WTC11 (cell line): ENCODE data around the gene SNRPD2. TPM values are rescaled to one million over a fixed set of nuclear protein-coding genes. Genes with fewer than 3 reads are reported as not detected.

Experiments
- ATAC-seq: fragments of 200-7000 bp; cut with Tn5 transposase; 2 replicates; pipeline ENCODE4 v1.10.0; 2021; ENCODE audit warnings: mild to moderate bottlenecking, moderate library complexity
- CTCF ChIA-PET: fragments of 300-600 bp; sonication (Branson Sonifier 250); formaldehyde crosslinking; loops from one replicate; lab custom pipeline; 2021; ENCODE audit warnings: antibody characterized with exemption; lab: Charles Lee
- POLR2A ChIA-PET: fragments of 350-600 bp; sonication (Branson Sonifier 250); formaldehyde crosslinking; loops from one replicate; lab custom pipeline; 2021; ENCODE audit warnings: antibody characterized with exemption; lab: Charles Lee
- DNase-seq: peaks from one replicate; pipeline ENCODE4 v3.0.0; 2021; ENCODE audit warnings: low spot score
- H3K27ac Mint-ChIP-seq: 2 replicates; pipeline ENCODE4 v1.8.0; 2021; ENCODE audit warnings: mixed read lengths
- H3K27me3 Mint-ChIP-seq: 2 replicates; pipeline ENCODE4 v1.8.0; 2021; ENCODE audit warnings: low read depth, mild to moderate bottlenecking, moderate library complexity, mixed read lengths
- H3K36me3 Mint-ChIP-seq: 2 replicates; pipeline ENCODE4 v1.8.0; 2021; ENCODE audit warnings: mixed read lengths
- H3K4me1 Mint-ChIP-seq: 2 replicates; pipeline ENCODE4 v1.8.0; 2022; ENCODE audit warnings: mixed read lengths
- H3K4me3 Mint-ChIP-seq: 2 replicates; pipeline ENCODE4 v1.8.0; 2021; ENCODE audit warnings: mild to moderate bottlenecking, moderate library complexity, mixed read lengths
- H3K9me3 Mint-ChIP-seq: 2 replicates; pipeline ENCODE4 v1.8.0; 2021; ENCODE audit warnings: mixed read lengths
- ETV6 ChIP-seq: sonication (generic); formaldehyde crosslinking; IDR thresholded peaks from 2 replicates; pipeline ENCODE4 v1.8.1; 2022; ENCODE audit warnings: mild to moderate bottlenecking, missing genetic modification reagents
- FOXK1 ChIP-seq: sonication (generic); formaldehyde crosslinking; IDR thresholded peaks from 2 replicates; pipeline ENCODE4 v1.8.0; 2022; ENCODE audit warnings: mild to moderate bottlenecking, moderate library complexity, missing genetic modification reagents
- FOXP1 ChIP-seq: sonication (generic); formaldehyde crosslinking; IDR thresholded peaks from 2 replicates; pipeline ENCODE4 v1.8.0; 2022; ENCODE audit warnings: missing genetic modification reagents, mild to moderate bottlenecking, moderate library complexity, borderline replicate concordance
- GABPB1 ChIP-seq: sonication (generic); formaldehyde crosslinking; IDR thresholded peaks from 2 replicates; pipeline ENCODE4 v1.8.1; 2023; ENCODE audit warnings: mild to moderate bottlenecking, missing genetic modification reagents
- GTF2I ChIP-seq: fragments of 250-450 bp; sonication (Bioruptor Pico); conservative IDR thresholded peaks from 2 replicates; pipeline ENCODE4 v1.4.0; 2021; ENCODE audit warnings: mild to moderate bottlenecking
- NR3C1 ChIP-seq: sonication (generic); formaldehyde crosslinking; conservative IDR thresholded peaks from 2 replicates; pipeline ENCODE4 v1.8.1; 2023; ENCODE audit warnings: low read depth, mild to moderate bottlenecking, missing genetic modification reagents
- RORB ChIP-seq: fragments of 250-450 bp; sonication (Bioruptor Pico); IDR thresholded peaks from 2 replicates; pipeline ENCODE4 v1.9.0; 2021; ENCODE audit warnings: mild to moderate bottlenecking
- TP53 ChIP-seq: sonication (generic); formaldehyde crosslinking; IDR thresholded peaks from 2 replicates; pipeline ENCODE4 v1.8.1; 2023; ENCODE audit warnings: mild to moderate bottlenecking, missing genetic modification reagents
- total RNA-seq: library from RNA; stranded (reverse); gene quantifications from 3 replicates; pipeline ENCODE4 v1.2.3, GENCODE V29; 2021
- TF ChIP-seq, protein P1 (sequence below): fragments of 250-450 bp; sonication (Bioruptor Pico); IDR thresholded peaks from 2 replicates; pipeline ENCODE4 v1.9.0; 2021; ENCODE audit warnings: mild to moderate bottlenecking, borderline replicate concordance
- TF ChIP-seq, protein P2 (sequence below): sonication (generic); formaldehyde crosslinking; IDR thresholded peaks from 2 replicates; pipeline ENCODE4 v1.8.0; 2022; ENCODE audit warnings: mild to moderate bottlenecking, missing genetic modification reagents
- TF ChIP-seq, protein P3 (sequence below): fragments of 200-600 bp; IDR thresholded peaks from 2 replicates; pipeline ENCODE4 v1.8.0; 2022; ENCODE audit warnings: antibody characterized with exemption
- TF ChIP-seq, protein P4 (sequence below): fragments of 250-450 bp; sonication (Bioruptor Pico); IDR thresholded peaks from 2 replicates; pipeline ENCODE4 v1.9.0; 2021; ENCODE audit warnings: mild to moderate bottlenecking
- TF ChIP-seq, protein P5 (sequence below): sonication (generic); formaldehyde crosslinking; IDR thresholded peaks from 2 replicates; pipeline ENCODE4 v1.8.1; 2023; ENCODE audit warnings: mild to moderate bottlenecking, moderate library complexity, missing genetic modification reagents
- TF ChIP-seq, protein P6 (sequence below): sonication (generic); formaldehyde crosslinking; IDR thresholded peaks from 2 replicates; pipeline ENCODE4 v1.8.1; 2022; ENCODE audit warnings: low read depth, mild to moderate bottlenecking, moderate library complexity, missing genetic modification reagents, borderline replicate concordance

SNRPD2 gene
- total RNA-seq, 1 experiment from 2014 or later = 739 TPM

DNA sequence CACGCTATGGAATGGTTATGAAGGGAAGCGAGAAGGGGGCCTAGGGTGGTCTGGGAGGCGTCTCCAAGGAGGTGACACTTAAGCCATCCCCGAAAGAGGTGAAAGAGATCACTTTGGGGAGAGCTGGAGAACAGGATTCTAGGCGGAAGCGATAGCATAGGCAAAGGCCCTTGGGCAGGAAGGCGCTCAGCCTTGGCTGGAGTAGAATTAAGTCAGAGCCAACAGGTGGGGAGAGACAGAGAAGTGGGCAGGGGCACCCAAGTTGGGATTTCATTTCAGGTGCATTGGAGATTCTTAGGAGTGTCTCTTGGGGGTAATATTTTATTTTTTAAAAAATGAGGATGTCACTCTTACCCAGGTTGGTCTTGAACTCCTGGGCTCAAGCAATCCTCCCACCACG lies 9.6 kb downstream of the SNRPD2 start (continued):
- TF ChIP-seq, protein P1, sequence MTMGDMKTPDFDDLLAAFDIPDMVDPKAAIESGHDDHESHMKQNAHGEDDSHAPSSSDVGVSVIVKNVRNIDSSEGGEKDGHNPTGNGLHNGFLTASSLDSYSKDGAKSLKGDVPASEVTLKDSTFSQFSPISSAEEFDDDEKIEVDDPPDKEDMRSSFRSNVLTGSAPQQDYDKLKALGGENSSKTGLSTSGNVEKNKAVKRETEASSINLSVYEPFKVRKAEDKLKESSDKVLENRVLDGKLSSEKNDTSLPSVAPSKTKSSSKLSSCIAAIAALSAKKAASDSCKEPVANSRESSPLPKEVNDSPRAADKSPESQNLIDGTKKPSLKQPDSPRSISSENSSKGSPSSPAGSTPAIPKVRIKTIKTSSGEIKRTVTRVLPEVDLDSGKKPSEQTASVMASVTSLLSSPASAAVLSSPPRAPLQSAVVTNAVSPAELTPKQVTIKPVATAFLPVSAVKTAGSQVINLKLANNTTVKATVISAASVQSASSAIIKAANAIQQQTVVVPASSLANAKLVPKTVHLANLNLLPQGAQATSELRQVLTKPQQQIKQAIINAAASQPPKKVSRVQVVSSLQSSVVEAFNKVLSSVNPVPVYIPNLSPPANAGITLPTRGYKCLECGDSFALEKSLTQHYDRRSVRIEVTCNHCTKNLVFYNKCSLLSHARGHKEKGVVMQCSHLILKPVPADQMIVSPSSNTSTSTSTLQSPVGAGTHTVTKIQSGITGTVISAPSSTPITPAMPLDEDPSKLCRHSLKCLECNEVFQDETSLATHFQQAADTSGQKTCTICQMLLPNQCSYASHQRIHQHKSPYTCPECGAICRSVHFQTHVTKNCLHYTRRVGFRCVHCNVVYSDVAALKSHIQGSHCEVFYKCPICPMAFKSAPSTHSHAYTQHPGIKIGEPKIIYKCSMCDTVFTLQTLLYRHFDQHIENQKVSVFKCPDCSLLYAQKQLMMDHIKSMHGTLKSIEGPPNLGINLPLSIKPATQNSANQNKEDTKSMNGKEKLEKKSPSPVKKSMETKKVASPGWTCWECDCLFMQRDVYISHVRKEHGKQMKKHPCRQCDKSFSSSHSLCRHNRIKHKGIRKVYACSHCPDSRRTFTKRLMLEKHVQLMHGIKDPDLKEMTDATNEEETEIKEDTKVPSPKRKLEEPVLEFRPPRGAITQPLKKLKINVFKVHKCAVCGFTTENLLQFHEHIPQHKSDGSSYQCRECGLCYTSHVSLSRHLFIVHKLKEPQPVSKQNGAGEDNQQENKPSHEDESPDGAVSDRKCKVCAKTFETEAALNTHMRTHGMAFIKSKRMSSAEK (CRISPR knock-in tag) = no peak
- no peak for TF ChIP-seq NR3C1

DNA sequence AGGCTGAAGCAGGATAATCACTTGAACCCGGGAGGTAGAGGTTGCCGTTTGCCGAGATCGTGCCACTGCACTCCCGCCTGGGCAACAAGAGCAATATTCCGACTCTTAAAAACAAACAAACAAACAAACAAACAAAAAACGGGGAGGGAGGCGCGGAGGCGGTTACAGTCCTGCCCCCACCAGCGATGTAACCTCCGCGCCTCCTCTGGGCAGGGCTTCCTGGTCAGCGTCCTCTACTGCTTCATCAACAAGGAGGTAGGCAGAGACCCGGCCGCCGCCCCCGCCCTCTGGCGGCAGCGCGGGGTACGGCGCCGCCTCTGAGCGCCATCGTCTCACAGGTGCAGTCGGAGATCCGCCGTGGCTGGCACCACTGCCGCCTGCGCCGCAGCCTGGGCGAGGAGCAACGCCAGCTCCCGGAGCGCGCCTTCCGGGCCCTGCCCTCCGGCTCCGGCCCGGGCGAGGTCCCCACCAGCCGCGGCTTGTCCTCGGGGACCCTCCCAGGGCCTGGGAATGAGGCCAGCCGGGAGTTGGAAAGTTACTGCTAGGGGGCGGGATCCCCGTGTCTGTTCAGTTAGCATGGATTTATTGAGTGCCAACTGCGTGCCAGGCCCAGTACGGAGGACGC lies 10.2 kb downstream of the SNRPD2 start:
- POLR2A ChIA-PET = interaction anchor here (0.7 to 1.7 kb wide), 3 partner anchors 10 to 89 kb away, joined by 3 to 5 read pairs (median 3); partner anchors contain the start of gene SNRPD2
- Mint-ChIP-seq H3K27ac (no peak overlapping the region), H3K4me1 (peaks cover 14% of the 10 kb centered on the region), H3K36me3 (peaks cover 18% of the 10 kb centered on the region), H3K4me3 (peak overlapping the region; percentile 65), H3K9me3 (no peaks in the 10 kb centered on the region)
- CTCF ChIA-PET = interaction anchor here (0.6 to 6.7 kb wide), 21 partner anchors 10 to 599 kb away, joined by 3 to 86 read pairs (median 4); partner anchors contain the start of genes GIPR, OPA3, QPCTL and SIX5
- DNase-seq = peak; percentile 93
- peak; percentile 53 for ATAC-seq
- TF ChIP-seq TP53 (CRISPR knock-in tag) (peak; percentile 74; the same call in 1 of the 2 replicates), ETV6 (CRISPR knock-in tag) (peak; percentile 62; the same call in 1 of the 2 replicates), FOXK1 (CRISPR knock-in tag) (0 out of 2 replicates have a peak, but pooled peaks have one; percentile 65), GABPB1 (no peak), GTF2I (CRISPR knock-in tag) (0 out of 2 replicates have a peak, but pooled peaks have one; percentile 36), RORB (CRISPR knock-in tag) (no peak), FOXP1 (CRISPR knock-in tag) (0 out of 2 replicates have a peak, but pooled peaks have one; percentile 29)
- TF ChIP-seq, protein P2, sequence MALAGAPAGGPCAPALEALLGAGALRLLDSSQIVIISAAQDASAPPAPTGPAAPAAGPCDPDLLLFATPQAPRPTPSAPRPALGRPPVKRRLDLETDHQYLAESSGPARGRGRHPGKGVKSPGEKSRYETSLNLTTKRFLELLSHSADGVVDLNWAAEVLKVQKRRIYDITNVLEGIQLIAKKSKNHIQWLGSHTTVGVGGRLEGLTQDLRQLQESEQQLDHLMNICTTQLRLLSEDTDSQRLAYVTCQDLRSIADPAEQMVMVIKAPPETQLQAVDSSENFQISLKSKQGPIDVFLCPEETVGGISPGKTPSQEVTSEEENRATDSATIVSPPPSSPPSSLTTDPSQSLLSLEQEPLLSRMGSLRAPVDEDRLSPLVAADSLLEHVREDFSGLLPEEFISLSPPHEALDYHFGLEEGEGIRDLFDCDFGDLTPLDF (CRISPR knock-in tag) = no peak
- TF ChIP-seq, protein P3, sequence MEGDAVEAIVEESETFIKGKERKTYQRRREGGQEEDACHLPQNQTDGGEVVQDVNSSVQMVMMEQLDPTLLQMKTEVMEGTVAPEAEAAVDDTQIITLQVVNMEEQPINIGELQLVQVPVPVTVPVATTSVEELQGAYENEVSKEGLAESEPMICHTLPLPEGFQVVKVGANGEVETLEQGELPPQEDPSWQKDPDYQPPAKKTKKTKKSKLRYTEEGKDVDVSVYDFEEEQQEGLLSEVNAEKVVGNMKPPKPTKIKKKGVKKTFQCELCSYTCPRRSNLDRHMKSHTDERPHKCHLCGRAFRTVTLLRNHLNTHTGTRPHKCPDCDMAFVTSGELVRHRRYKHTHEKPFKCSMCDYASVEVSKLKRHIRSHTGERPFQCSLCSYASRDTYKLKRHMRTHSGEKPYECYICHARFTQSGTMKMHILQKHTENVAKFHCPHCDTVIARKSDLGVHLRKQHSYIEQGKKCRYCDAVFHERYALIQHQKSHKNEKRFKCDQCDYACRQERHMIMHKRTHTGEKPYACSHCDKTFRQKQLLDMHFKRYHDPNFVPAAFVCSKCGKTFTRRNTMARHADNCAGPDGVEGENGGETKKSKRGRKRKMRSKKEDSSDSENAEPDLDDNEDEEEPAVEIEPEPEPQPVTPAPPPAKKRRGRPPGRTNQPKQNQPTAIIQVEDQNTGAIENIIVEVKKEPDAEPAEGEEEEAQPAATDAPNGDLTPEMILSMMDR = peak; percentile 96
- TF ChIP-seq, protein P4, sequence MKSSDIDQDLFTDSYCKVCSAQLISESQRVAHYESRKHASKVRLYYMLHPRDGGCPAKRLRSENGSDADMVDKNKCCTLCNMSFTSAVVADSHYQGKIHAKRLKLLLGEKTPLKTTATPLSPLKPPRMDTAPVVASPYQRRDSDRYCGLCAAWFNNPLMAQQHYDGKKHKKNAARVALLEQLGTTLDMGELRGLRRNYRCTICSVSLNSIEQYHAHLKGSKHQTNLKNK (CRISPR knock-in tag) = no peak
- TF ChIP-seq, protein P5, sequence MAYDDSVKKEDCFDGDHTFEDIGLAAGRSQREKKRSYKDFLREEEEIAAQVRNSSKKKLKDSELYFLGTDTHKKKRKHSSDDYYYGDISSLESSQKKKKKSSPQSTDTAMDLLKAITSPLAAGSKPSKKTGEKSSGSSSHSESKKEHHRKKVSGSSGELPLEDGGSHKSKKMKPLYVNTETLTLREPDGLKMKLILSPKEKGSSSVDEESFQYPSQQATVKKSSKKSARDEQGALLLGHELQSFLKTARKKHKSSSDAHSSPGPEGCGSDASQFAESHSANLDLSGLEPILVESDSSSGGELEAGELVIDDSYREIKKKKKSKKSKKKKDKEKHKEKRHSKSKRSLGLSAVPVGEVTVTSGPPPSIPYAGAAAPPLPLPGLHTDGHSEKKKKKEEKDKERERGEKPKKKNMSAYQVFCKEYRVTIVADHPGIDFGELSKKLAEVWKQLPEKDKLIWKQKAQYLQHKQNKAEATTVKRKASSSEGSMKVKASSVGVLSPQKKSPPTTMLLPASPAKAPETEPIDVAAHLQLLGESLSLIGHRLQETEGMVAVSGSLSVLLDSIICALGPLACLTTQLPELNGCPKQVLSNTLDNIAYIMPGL (CRISPR knock-in tag) = peak; percentile 93
- TF ChIP-seq, protein P6, sequence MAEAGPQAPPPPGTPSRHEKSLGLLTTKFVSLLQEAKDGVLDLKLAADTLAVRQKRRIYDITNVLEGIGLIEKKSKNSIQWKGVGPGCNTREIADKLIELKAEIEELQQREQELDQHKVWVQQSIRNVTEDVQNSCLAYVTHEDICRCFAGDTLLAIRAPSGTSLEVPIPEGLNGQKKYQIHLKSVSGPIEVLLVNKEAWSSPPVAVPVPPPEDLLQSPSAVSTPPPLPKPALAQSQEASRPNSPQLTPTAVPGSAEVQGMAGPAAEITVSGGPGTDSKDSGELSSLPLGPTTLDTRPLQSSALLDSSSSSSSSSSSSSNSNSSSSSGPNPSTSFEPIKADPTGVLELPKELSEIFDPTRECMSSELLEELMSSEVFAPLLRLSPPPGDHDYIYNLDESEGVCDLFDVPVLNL = no peak
- TF ChIP-seq, all 79 proteins: peak for 7
- peaks cover 38% of the 10 kb centered on the region for H3K27me3 Mint-ChIP-seq
